LNCaP clone FGC (cell line): Measurements from ENCODE around the gene SGO2.

Experiments used
- DNase-seq: peaks from one replicate; pipeline ENCODE4 v3.0.0-alpha.2; 2011; ENCODE audit warnings: low read depth
- H3K4me3 ChIP-seq: 2 replicates; pipeline ENCODE4 v1.5.1; 2011; ENCODE audit warnings: mild to moderate bottlenecking, low read depth, low read length, control low read depth
- TF ChIP-seq, protein P1 (sequence below): IDR thresholded peaks from 2 replicates; pipeline ENCODE4 v1.5.1; 2012; ENCODE audit warnings: mild to moderate bottlenecking; ENCODE audit not compliant: control insufficient read depth, insufficient read depth; ENCODE audit errors: extremely low read depth

Gene SGO2, protein sequence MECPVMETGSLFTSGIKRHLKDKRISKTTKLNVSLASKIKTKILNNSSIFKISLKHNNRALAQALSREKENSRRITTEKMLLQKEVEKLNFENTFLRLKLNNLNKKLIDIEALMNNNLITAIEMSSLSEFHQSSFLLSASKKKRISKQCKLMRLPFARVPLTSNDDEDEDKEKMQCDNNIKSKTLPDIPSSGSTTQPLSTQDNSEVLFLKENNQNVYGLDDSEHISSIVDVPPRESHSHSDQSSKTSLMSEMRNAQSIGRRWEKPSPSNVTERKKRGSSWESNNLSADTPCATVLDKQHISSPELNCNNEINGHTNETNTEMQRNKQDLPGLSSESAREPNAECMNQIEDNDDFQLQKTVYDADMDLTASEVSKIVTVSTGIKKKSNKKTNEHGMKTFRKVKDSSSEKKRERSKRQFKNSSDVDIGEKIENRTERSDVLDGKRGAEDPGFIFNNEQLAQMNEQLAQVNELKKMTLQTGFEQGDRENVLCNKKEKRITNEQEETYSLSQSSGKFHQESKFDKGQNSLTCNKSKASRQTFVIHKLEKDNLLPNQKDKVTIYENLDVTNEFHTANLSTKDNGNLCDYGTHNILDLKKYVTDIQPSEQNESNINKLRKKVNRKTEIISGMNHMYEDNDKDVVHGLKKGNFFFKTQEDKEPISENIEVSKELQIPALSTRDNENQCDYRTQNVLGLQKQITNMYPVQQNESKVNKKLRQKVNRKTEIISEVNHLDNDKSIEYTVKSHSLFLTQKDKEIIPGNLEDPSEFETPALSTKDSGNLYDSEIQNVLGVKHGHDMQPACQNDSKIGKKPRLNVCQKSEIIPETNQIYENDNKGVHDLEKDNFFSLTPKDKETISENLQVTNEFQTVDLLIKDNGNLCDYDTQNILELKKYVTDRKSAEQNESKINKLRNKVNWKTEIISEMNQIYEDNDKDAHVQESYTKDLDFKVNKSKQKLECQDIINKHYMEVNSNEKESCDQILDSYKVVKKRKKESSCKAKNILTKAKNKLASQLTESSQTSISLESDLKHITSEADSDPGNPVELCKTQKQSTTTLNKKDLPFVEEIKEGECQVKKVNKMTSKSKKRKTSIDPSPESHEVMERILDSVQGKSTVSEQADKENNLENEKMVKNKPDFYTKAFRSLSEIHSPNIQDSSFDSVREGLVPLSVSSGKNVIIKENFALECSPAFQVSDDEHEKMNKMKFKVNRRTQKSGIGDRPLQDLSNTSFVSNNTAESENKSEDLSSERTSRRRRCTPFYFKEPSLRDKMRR

DNA sequence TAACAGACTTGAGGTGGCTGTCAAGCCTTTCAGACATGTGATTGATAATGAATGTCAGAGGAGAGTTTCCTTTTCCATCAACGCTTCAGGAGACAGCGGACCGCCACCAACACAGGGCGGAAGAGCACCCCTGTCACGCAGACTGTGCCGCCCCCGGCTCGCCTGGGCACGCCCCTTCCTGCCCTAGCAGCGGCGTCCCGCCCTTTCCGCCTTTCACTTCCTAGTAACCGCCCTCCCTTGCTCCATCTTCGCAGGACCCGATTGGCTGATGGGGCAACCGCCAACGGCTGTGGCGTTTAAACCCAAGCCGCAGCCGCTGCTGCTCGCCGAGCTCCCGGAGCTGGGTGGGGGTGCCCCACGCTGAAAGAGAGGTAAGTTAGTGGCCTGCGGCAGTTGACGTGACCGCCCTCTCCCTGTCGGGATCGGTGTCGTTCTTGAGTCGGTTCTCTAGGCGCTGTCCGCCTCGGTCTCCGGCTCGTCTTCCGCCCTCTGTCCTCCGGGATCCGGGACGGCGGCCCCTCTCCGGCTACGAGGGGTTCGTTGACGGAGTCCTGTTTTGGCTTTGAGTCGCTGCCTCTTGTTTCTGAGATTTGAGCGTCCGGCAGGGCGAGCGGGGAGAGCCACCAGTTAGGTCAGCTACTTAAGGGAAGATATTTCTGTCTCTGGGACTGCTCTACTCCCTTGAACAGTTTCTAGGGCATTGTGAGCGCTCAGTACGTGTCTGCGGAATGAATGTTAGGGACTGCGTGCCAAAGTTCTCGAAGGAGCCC, at the start of gene SGO2:
Gene SGO2, plus strand, starts transcription at position 326 of the 770 bp plus-strand sequence. CDS start 6,769 bp downstream, outside the sequence.
- TF ChIP-seq, protein P1, sequence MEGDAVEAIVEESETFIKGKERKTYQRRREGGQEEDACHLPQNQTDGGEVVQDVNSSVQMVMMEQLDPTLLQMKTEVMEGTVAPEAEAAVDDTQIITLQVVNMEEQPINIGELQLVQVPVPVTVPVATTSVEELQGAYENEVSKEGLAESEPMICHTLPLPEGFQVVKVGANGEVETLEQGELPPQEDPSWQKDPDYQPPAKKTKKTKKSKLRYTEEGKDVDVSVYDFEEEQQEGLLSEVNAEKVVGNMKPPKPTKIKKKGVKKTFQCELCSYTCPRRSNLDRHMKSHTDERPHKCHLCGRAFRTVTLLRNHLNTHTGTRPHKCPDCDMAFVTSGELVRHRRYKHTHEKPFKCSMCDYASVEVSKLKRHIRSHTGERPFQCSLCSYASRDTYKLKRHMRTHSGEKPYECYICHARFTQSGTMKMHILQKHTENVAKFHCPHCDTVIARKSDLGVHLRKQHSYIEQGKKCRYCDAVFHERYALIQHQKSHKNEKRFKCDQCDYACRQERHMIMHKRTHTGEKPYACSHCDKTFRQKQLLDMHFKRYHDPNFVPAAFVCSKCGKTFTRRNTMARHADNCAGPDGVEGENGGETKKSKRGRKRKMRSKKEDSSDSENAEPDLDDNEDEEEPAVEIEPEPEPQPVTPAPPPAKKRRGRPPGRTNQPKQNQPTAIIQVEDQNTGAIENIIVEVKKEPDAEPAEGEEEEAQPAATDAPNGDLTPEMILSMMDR = no peak
- DNase-seq = peak; percentile 76

GRCh38 chr2:200476836-200477235, 49.2 kb upstream of the SGO2 start:
- no peak overlapping the region for H3K4me3 ChIP-seq
- no peak for DNase-seq
- TF ChIP-seq, protein P1 = no peak

More for the DNA sequence above, at the start of gene SGO2:
- H3K4me3 ChIP-seq = peak within 1 kb of the TSS; percentile 95

DNA sequence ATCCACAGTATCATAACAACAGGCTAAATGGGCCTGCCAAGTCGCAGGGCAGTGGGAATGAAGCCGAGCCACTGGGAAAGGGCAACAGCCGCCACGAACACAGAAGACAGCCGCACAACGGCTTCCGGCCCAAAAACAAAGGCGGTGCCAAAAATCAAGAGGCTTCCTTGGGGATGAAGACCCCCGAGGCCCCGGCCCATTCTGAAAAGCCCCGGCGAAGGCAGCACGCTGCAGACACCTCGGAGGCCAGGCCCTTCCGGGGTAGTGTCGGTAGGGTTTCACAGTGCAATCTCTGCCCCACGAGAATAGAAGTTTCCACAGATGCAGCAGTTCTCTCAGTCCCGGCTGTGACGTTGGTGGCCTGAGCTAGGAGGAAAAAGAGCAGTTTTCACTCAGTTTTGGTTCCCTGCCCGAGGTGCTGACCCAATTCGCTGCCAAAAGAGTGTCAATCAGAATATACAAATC, 48.3 kb upstream of the SGO2 start:
- TF ChIP-seq, protein P1 = no peak
- no peak overlapping the region for H3K4me3 ChIP-seq
- no peak for DNase-seq

DNA sequence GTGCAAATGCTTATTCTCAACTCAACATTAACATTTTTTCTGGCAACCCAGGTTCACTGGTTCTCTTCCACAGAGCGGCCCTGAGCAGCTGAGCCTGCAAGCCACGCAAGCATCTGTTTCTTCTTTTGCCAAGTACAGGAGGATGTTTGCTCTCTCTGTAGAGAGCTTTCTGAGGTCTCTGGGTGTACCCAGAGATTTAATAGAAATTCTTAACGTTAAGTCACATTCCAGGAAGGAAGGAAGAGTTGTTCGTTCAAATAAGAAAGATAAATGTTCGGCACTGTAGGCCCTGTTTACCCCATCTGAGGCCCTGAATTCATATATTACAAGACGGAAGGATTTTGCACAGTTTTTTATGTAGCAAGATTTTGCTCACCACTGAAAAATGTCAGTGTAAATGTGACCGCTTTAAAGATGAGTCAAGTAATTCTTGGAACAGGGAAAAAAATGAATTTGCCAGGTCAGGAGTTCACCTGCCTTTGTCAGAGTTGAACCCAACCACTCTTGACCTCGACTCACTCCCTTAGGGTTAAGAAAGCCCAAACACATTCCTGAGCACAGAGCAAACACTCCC, 46.2 kb upstream of the SGO2 start:
- TF ChIP-seq, protein P1 = no peak
- DNase-seq = no peak
- no peak overlapping the region for H3K4me3 ChIP-seq

DNA sequence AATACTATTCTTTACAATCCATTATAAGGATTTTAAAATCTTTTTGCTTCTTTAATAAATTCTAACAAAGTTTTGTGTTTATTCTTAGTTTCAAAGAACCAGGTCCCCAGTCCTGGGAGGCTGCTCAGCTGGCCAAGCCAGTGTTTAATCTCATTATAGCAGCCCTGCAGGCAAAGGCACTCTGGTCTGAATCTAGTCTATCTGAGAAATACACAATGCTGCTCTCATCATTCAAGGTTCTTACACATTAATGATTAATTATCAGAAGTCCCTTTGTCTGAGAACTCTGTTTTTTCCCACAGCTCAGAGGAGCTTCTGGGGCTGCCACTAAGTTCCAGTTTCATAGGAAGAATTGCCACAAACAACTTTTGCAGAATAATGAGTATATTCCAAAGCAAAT, 43.8 kb upstream of the SGO2 start:
- H3K4me3 ChIP-seq = no peak overlapping the region
- TF ChIP-seq, protein P1 = no peak
- DNase-seq = no peak
